Activated CD4-positive, CD25-positive, alpha-beta regulatory T cell (primary cell): ENCODE results near the gene AURKAIP1.

ENCODE experiments used
- DNase-seq, 4 experiments: peaks; one replicate each; lab custom pipeline; 2025; lab: John Stamatoyannopoulos, UW

AURKAIP1 gene

DNA sequence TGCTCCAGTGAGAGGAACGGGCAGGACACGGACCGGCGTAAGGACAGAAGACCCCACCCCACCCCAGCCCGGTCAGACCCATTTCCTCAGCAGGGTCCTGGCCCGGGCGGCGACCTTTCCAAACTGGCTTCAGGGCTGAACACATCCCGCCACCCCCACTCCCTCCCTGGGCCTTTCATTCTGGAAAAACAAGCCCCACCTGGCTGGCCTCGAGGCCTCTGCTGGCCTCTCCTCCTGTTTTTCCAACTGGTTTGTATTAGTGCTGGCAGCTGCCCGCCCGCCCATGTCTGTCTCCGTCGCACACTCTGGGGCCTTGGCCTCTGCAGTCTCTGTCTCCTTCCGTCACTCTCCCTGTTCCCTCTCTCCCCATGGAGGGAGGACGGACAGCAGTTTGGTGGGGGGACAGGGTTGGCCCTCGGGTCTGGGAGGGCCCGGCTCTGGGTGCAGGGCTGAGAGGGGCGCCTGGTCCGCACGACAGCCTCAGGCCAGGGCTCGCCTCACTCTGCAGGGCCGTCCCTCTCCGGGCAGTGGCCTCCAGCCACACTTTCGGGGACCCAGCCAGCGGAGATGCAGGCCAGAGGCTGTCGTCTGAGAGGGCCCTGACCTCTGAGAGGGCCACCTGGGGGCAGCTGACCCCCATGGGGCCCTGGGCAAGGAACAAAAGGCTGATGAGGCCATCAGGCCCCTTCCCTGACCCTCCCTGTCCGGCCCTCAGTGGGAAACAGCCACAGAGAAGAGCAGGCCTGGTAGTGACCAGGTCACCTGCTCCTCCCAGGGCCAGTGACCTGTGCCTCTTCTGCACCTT, 15.1 kb downstream of the AURKAIP1 start:
- DNase-seq, result no peak

GRCh38 chr1:1359308-1359663, 15.7 kb downstream of the AURKAIP1 start:
- no peak for DNase-seq

- no peak for DNase-seq
These were observed 16.4 kb downstream of the AURKAIP1 start, which contains the start of gene MXRA8 for GRCh38 chr1:1358433-1359271. Gene MXRA8 (minus strand): TSS chr1:1358555. CDS start chr1:1358504, 51 bp downstream.

- no peak for DNase-seq
These were observed 17.1 kb downstream of the AURKAIP1 start for GRCh38 chr1:1357871-1358432.

DNA sequence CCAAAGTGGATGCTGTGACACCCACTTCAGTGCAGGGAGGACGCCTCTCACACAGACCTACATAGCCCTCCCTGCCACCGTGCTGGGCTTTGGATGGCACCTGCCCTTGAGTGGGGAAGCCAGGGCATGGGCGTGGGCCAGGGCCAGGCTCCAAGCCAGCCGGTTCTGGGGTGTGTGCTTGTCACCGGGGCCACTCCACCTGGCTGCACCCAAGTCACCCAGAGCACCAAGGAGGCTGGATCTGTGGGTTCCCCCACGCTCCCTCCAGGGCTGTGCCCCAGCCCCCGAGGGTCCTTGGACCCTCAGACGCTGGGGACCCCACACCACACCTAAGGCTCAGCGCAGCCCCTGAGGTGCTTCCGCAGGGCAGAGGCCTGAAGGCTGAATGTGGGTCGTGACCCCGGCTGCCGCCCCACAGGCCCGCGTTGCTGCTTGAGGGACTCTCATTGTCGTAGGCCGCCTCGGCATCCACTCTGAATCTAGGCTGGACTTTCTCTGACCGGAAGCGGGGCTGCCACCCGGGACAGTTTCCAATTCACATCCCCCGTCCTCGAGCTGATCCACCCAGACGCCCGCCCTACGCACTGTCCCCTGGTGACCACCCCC, 18.1 kb downstream of the AURKAIP1 start:
- no peak for DNase-seq

GRCh38 chr1:1356166-1356795, 18.7 kb downstream of the AURKAIP1 start:
- no peak for DNase-seq

DNA sequence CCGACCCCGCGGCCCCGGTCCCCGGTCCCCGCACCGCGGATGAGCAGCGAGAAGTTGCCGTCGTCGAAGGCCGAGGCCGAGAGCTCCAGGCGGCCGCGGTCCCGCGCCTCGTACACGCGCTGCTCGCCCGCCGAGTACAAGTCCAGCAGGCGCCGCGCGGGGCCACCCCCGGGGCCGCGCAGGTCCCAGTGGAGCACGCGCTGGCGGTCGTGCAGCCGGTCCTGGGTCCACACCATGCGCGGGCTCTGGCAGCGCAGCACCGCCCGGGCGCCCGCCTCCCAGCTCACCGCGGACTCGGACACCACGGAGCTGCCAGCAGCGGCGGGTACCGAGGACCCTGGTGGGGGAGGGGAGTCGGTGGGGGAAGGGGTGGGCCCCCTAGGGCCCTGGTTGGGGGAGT, 19.6 kb downstream of the AURKAIP1 start:
- DNase-seq, result no peak

DNA sequence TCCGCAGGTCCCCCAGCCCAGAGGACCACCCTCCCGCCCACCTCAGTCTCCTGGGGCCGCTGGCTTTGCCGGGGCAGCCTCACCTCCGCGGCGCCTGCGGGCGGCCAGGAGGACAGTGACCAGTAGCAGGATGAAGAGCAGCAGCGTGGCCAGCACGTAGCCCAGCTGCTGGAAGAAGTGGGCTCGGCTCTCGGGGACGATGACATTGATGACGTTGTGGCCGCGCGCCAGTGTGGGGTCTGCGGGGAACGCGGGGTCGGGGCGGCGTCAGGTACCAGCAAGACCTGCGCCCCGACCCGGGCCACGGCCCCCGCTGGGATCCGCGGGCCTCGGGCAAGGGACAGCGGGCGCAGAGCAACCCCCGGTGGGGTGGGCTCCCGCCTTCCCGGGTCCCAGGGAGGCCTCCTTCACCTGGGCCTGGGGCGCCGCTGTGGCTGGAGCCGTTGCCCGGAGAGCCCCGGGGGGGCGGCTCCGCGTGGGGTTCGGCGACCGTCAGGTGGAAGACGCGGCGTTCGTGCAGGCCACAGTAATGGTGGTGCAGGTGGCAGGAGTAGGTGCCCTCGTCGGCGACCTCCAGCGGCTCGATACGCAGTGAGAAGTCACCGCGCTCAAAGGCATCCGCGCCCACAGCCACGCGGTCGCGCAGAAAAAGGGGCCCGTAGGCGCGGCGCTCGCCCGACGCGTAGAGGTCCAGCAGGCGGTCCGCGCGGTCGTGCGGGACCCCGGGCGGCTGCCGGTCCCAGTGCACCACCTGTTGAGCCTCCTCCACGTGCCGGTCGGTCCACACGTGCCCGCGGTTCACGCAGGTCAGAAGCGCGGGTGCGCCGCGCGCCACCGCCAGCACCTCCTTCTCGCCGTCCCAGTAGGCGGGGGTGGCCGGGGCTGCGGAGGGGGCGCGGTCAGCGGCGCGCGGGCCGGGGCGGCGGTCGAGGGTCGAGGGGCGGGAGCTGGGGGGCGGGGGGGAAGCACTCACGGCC, 20.4 kb downstream of the AURKAIP1 start:
- no peak for DNase-seq

- DNase-seq, result no peak
These were observed 21.4 kb downstream of the AURKAIP1 start for GRCh38 chr1:1353389-1354151.

GRCh38 chr1:1352786-1353388, 22.1 kb downstream of the AURKAIP1 start:
- DNase-seq, result no peak

- DNase-seq, result no peak
These were observed 23.2 kb downstream of the AURKAIP1 start for GRCh38 chr1:1351511-1352427.

- peak; percentile 46 to 70 (median 66) for DNase-seq
These were observed 25.6 kb downstream of the AURKAIP1 start, which contains the start of gene DVL1 for GRCh38 chr1:1349256-1350012. Gene DVL1 (minus strand): TSS chr1:1349418. CDS start chr1:1349065, 353 bp downstream.

DNA sequence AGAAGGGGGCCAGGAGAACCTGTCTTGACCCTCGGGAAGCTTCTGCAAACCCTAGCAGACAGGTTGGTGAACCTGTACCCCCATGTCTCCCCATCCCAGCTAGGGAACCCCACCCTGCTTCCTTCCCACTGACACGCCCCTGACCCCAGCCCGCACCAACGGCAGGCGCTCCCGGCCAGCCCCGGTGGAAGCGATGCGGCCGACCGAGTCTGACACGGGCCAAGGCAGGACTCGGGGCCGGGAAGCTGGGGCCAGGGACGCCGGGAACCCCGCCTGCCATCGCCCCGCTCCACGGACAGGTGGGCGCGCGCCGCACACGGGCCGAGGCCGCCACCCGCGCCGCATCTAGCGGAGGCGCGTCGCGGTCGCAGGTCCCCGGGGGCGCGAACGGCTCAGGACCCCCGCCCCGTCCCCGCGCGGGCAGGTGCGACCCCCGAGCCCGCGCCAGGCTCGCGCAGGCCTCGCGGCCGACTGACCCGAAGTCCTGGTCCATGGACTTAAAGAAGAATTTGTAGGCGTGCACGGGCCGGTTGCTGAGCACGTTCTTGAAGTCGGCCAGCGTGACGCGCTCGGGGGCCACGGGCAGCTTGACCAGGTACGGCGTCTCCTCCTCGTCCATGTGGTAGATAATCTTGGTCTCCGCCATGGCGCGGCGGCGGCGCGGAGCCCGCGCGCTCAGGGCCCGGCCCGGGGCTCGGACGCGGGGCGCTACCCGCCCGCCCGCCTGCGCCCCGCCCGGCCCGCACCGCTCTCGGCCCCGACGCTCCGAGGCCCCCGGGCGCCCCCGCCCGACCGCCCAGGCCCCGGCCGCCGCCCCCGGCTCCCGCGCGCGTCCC, 26.4 kb downstream of the AURKAIP1 start:
- DNase-seq, result no peak

GRCh38 chr1:1347663-1348419, 27.2 kb downstream of the AURKAIP1 start:
- no peak for DNase-seq

DNA sequence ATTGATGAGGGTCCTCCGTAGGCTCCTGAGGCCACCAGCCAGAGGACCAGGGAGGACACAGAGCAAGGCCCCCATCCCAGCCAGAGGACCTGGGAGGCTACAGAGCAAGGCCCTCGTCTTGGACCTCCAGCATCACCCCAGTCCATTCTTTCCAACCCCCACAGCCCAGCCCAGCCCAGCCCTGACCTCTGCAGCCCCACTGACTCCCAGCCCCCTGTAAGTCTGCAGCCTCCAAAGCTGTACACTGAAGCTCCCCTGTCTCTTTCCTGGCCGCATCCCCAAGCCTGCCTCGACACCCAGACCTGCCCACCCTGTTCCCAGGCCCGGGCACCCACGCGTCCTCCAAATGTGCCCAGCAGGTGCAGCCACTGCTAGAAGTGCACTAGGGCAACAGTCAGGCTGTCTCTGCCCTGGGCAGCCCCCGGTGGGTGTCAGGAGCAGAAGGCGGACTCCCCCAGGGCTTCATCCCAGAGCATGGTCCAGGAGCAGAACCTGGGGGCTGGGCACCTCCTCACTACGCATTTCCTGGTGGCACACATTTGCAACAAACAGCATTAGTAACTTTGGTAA, 27.9 kb downstream of the AURKAIP1 start:
- no peak for DNase-seq

DNA sequence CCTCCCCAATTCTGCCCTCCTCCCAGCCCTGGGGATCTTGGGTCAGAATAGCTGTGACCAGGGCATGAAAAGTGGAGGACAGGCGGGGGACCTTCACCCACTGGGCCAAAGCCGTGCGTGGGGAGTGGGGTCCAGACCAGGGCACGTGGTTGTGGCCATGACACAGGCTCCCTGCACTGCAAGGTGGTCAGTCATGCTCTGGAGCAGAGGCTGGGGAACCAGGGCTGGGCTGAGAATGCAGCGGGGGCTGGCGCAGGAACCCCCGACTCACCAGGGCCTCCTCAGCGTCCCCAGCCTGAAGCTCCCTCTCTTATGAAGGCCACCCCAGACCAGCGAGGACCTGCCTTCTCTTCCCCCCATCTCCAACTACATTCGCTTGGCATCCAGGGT, 28.5 kb downstream of the AURKAIP1 start:
- DNase-seq, result no peak
